ENCODE data around the gene CAPRIN1. TPM values are rescaled to one million over a fixed set of nuclear protein-coding genes. Genes with fewer than 3 reads are reported as not detected.
A peak's percentile ranks its signal among the peaks of the same experiment; 100 is the strongest.

Gene CAPRIN1
- total RNA-seq, 1 donor from 2014 or later = 164 TPM

GRCh38 chr11:34135439-34135838 lies 83.9 kb downstream of the CAPRIN1 start:
- Histone ChIP-seq H3K27me3 (no peaks in the 10 kb centered on the region), H3K27ac (no peak overlapping the region), H3K36me3 (peaks cover 99% of the 10 kb centered on the region), H3K4me3 (no peak overlapping the region), H3K4me1 (no peaks in the 10 kb centered on the region), H3K9me3 (no peaks in the 10 kb centered on the region)
- no peak for TF ChIP-seq CTCF (IDR thresholded peaks at IDR 0.05)
- no peak for ATAC-seq
- no peak for DNase-seq
- intact Hi-C loops (cut with DNase I) = no loop called here

- no peak for TF ChIP-seq CTCF (IDR thresholded peaks at IDR 0.05)
- no peak overlapping the region for H3K4me3 ChIP-seq
- intact Hi-C loops (cut with DNase I) = no loop called here
- H3K27me3 ChIP-seq = no peaks in the 10 kb centered on the region
- no peak overlapping the region for H3K27ac ChIP-seq
- peaks cover 98% of the 10 kb centered on the region for H3K36me3 ChIP-seq
- no peaks in the 10 kb centered on the region for H3K9me3 ChIP-seq
- H3K4me1 ChIP-seq = no peaks in the 10 kb centered on the region
- no peak for DNase-seq
- no peak for ATAC-seq
Measured at GRCh38 chr11:34136420-34136819, 84.9 kb downstream of the CAPRIN1 start.

- intact Hi-C loops (cut with DNase I) = no loop called here
- Histone ChIP-seq H3K36me3 (peaks cover 98% of the 10 kb centered on the region), H3K27me3 (no peaks in the 10 kb centered on the region), H3K4me1 (no peaks in the 10 kb centered on the region), H3K9me3 (no peaks in the 10 kb centered on the region), H3K4me3 (no peak overlapping the region), H3K27ac (no peak overlapping the region)
- TF ChIP-seq CTCF (IDR thresholded peaks at IDR 0.05) = no peak
- ATAC-seq (no peak), DNase-seq (no peak)
Measured at GRCh38 chr11:34139346-34139745, 87.8 kb downstream of the CAPRIN1 start.

GRCh38 chr11:34140149-34140548 lies 88.6 kb downstream of the CAPRIN1 start:
- Histone ChIP-seq H3K4me3 (no peak overlapping the region), H3K27ac (no peak overlapping the region), H3K36me3 (peaks cover 99% of the 10 kb centered on the region), H3K4me1 (no peaks in the 10 kb centered on the region), H3K27me3 (no peaks in the 10 kb centered on the region), H3K9me3 (no peaks in the 10 kb centered on the region)
- no peak for TF ChIP-seq CTCF (IDR thresholded peaks at IDR 0.05)
- intact Hi-C loops (cut with DNase I) = no loop called here
- peak; percentile 20 for ATAC-seq
- DNase-seq = no peak

GRCh38 chr11:34143048-34143447 lies 91.5 kb downstream of the CAPRIN1 start:
- no peaks in the 10 kb centered on the region for H3K27me3 ChIP-seq
- ATAC-seq (no peak), DNase-seq (no peak)
- intact Hi-C loops (cut with DNase I) = no loop called here
- H3K9me3 ChIP-seq = no peaks in the 10 kb centered on the region
- no peak for TF ChIP-seq CTCF (IDR thresholded peaks at IDR 0.05)
- H3K27ac ChIP-seq = no peak overlapping the region
- H3K4me1 ChIP-seq = no peaks in the 10 kb centered on the region
- H3K4me3 ChIP-seq = no peak overlapping the region
- peaks cover 97% of the 10 kb centered on the region for H3K36me3 ChIP-seq

GRCh38 chr11:34145073-34145472 lies 93.5 kb downstream of the CAPRIN1 start:
- Histone ChIP-seq H3K27me3 (no peaks in the 10 kb centered on the region), H3K27ac (no peak overlapping the region), H3K36me3 (peaks cover 94% of the 10 kb centered on the region), H3K4me3 (no peak overlapping the region), H3K4me1 (no peaks in the 10 kb centered on the region), H3K9me3 (no peaks in the 10 kb centered on the region)
- intact Hi-C loops (cut with DNase I) = no loop called here
- no peak for ATAC-seq
- no peak for DNase-seq
- no peak for TF ChIP-seq CTCF (IDR thresholded peaks at IDR 0.05)

All from upper lobe of right lung (tissue), 1 donor.